ENCODE data around the gene SYNE1. TPM values are rescaled to one million over a fixed set of nuclear protein-coding genes. Genes with fewer than 3 reads are reported as not detected.

Gene SYNE1
- total and polyA plus RNA-seq, 10 of the 15 experiments (the other 5 are each of a cell fraction or from before 2014, with no cell fraction given) = 2.3 to 28.7 (median 14.1) TPM

GRCh38 chr6:152290693-152291092 lies 346.5 kb downstream of the SYNE1 start:
- no peaks in the 10 kb centered on the region for H3K27me3 ChIP-seq (replicated peaks in 1 of 2; ENCODE audit: control insufficient read depth in 2 of 2, insufficient read depth in 2 of 2, low read length in 1 of 2)
- H3K27ac ChIP-seq (ENCODE audit: control insufficient read depth, insufficient read depth) = no peak overlapping the region
- in situ Hi-C loops (cut with MboI) (no loop called here), intact Hi-C loops (cut with micrococcal nuclease; ENCODE audit: unreplicated experiment) (no loop called here)
- H3K4me3 ChIP-seq = no peak overlapping the region
- ChIA-PET RAD21 (ENCODE audit: unreplicated experiment) (no interaction called here), CTCF (interaction anchor here (0.6 to 1.5 kb wide), 2 partner anchors 12 to 118 kb away, joined by 3 to 4 read pairs; no protein-coding TSS in a partner anchor), POLR2A (interaction anchor here (1.4 kb wide), 1 partner anchor 11 kb away, joined by 3 read pairs; no protein-coding TSS in a partner anchor), SMC1A (ENCODE audit: uncharacterized antibody, unreplicated experiment) (interaction anchor here (1.1 to 1.4 kb wide), 3 partner anchors 8 to 166 kb away, joined by 3 to 4 read pairs (median 3); no protein-coding TSS in a partner anchor)
- H3K79me2 ChIP-seq (ENCODE audit: control insufficient read depth, insufficient read depth, low read length) = no peaks in the 10 kb centered on the region
- H3K9me3 ChIP-seq (replicated peaks; ENCODE audit: control insufficient read depth, insufficient read depth, low read length) = no peaks in the 10 kb centered on the region
- FAIRE-seq = no peak
- no peak for DNase-seq (ENCODE audit: low read depth, low spot score)
- no peak overlapping the region for H2AFZ ChIP-seq (ENCODE audit: control insufficient read depth, low read depth, low read length)
- H4K20me1 ChIP-seq (ENCODE audit: control insufficient read depth, insufficient read depth) = no peaks in the 10 kb centered on the region
- BruUV-seq (replicated peaks) = no TSS peak
- no peaks in the 10 kb centered on the region for H3K4me1 ChIP-seq (ENCODE audit: control insufficient read depth, insufficient read depth, low read length)
- H3K9ac ChIP-seq (ENCODE audit: control insufficient read depth, insufficient read depth, low read length) = no peak overlapping the region
- H3K4me2 ChIP-seq (ENCODE audit: control insufficient read depth, insufficient read depth) = no peak overlapping the region
- H3K36me3 ChIP-seq (ENCODE audit: control insufficient read depth in 2 of 2, insufficient read depth in 2 of 2, low read length in 1 of 2) = peaks cover 0 to 11% of the 10 kb centered on the region in 2 experiments; a peak in 3 of 4 replicates
- no peak for TF ChIP-seq NFXL1 (IDR thresholded peaks at IDR 0.05; ENCODE audit: borderline replicate concordance)
- ATAC-seq = no peak

GRCh38 chr6:152277826-152278329 lies 359.3 kb downstream of the SYNE1 start:
- Histone ChIP-seq H2AFZ (ENCODE audit: control insufficient read depth, low read depth, low read length) (no peak overlapping the region), H4K20me1 (ENCODE audit: control insufficient read depth, insufficient read depth) (no peaks in the 10 kb centered on the region), H3K9me3 (replicated peaks; ENCODE audit: control insufficient read depth, insufficient read depth, low read length) (no peaks in the 10 kb centered on the region), H3K4me1 (ENCODE audit: control insufficient read depth, insufficient read depth, low read length) (no peaks in the 10 kb centered on the region), H3K27me3 (replicated peaks in 1 of 2; ENCODE audit: control insufficient read depth in 2 of 2, insufficient read depth in 2 of 2, low read length in 1 of 2) (no peaks in the 10 kb centered on the region), H3K27ac (ENCODE audit: control insufficient read depth, insufficient read depth) (no peak overlapping the region), H3K36me3 (ENCODE audit: control insufficient read depth in 2 of 2, insufficient read depth in 2 of 2, low read length in 1 of 2) (peaks cover 0 to 5% of the 10 kb centered on the region in 2 experiments; a peak in 2 of 4 replicates), H3K79me2 (ENCODE audit: control insufficient read depth, insufficient read depth, low read length) (no peaks in the 10 kb centered on the region), H3K9ac (ENCODE audit: control insufficient read depth, insufficient read depth, low read length) (no peak overlapping the region), H3K4me3 (no peak overlapping the region), H3K4me2 (ENCODE audit: control insufficient read depth, insufficient read depth) (no peak overlapping the region)
- ChIA-PET SMC1A (ENCODE audit: uncharacterized antibody, unreplicated experiment) (interaction anchor here (0.7 to 1.0 kb wide), 2 partner anchors 11 to 90 kb away, joined by 3 read pairs; no protein-coding TSS in a partner anchor), POLR2A (no interaction called here), RAD21 (ENCODE audit: unreplicated experiment) (no interaction called here), CTCF (interaction anchor here (1.0 kb wide), 3 partner anchors 18 to 61 kb away, joined by 3 read pairs; no protein-coding TSS in a partner anchor)
- WGBS (ENCODE audit: insufficient coverage, insufficient replicate concordance, low lambda C conversion rate, missing lambda C conversion rate) = 92% methylated on average over 9 of the region's 9 CpGs
- in situ Hi-C loops (cut with MboI) = no loop called here
- DNase-seq (ENCODE audit: low read depth, low spot score) (no peak), ATAC-seq (no peak), FAIRE-seq (no peak)
- TF ChIP-seq TAF1 (IDR thresholded peaks at IDR 0.05; ENCODE audit: borderline replicate concordance, low read depth, low read length) (no peak), ZZZ3 (IDR thresholded peaks at IDR 0.05; ENCODE audit: control insufficient read depth, insufficient read length, low read depth) (no peak), POLR2A (IDR thresholded peaks at IDR 0.05; ENCODE audit: low read depth, low read length) (no peak)
- intact Hi-C loops (cut with micrococcal nuclease; ENCODE audit: unreplicated experiment) = no loop called here
- BruUV-seq (replicated peaks) = no TSS peak
